ENCODE data around the gene TPM3.
"Not testable (repeated sequence)": the region's sequence is repeated elsewhere in the genome, so short reads cannot be mapped to it uniquely, and the experiment has no call there.

TPM3 gene

DNA sequence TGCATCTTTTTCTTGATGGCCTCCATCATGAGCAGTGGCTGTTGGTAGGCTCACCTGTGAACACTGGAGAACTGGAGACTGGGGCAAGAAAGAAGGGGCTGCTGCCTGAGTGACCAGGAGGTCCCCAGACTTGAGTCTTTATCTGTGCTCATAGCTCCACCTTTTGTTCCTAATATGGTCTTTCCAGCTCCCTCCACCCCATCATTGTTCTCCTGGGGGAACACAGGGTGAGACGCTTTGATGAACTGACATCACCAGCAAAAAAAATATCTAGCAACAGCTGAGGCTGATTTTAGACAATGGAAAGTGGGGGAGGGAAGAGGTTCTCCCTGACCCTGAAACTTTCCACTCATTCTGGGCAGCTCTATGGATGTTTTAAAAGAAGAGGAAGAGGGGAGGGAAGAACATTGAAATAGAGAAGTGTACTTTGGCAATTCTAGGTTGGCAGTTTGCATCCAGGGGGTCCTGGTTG, at the start of gene TPM3:
TPM3 (minus strand) TSS at position 111 of the 472 bp plus-strand sequence; CDS start at position 29, 82 bp downstream.
- DNase-seq: no peak
- intact Hi-C loops (cut with DNase I): no loop called here

DNA sequence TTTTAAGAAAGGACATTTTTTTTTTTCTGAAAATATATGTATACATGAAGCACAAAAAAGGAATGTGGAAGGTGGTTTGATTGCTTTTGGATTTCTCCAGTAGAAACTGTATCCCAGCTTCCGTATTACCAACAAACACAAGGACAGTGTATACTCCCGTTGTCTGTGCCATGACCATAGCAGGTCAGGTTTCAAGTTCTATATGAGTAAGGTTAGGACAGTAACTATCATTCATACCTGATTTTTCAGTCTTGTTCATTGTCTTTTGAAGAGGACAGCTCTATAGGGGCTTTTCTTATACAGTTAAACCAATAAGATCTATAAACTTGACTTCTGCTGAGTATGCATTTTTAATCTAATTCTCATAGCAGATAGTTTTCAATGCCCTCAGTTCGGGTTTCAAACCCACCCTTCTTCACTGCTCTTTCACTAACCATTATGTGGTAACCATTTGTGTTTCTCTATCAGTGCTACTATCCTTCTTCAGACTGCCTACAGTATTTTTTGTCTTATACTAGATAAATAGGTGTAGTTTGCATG, 48.5 kb upstream of the TPM3 start:
- DNase-seq: no peak
- intact Hi-C loops (cut with DNase I): no loop called here

DNA sequence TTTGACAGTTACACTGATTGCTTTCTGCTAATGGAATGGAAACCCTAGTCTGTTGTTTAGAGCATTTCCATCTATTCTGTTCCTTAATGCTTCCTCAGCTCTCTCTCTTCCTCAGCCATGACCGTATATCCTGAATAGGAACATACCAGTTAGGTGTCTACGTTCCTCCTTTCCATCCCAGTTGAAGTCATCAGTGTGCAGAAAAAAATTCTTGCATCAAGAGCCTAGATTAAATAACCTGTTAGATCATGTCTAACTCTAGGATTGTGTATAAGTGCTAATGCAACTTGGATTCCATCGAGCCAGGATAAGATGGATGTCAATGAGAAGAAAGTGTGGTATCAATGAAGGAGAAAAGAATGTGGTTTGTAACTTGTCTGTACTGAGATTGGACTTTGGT, 47.6 kb upstream of the TPM3 start:
- DNase-seq: no peak
- intact Hi-C loops (cut with DNase I): no loop called here

DNA sequence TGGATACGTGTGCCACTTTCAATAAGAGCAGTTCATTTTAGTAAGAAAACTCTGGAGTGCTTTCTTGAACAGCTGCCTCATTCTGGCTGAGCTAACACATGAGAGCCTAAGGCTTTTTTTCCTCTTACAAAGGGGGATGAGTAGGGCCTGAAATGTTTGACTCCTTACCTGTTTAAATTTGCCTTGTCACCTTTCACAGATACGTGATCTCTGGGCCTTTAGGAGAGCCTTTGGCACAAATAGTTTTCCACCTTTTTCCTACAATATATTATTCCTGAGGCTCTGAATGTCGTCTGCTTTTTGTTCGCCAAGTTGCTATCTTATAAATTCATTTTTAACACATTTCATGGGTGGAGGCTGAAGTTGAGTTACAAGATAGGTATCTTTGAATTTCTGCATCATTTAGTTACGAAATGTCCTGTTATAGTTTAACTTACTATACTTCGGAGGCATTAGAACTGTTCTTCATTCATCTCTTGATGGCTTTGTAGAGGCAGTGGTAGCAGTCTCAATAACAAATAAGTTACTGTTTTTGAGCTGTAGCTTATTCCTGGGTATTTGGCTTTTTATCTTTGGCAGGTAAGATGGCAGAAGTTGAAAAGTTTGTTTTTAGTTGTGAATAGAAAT, 46.1 kb upstream of the TPM3 start:
- intact Hi-C loops (cut with DNase I): no loop called here
- DNase-seq: no peak

DNA sequence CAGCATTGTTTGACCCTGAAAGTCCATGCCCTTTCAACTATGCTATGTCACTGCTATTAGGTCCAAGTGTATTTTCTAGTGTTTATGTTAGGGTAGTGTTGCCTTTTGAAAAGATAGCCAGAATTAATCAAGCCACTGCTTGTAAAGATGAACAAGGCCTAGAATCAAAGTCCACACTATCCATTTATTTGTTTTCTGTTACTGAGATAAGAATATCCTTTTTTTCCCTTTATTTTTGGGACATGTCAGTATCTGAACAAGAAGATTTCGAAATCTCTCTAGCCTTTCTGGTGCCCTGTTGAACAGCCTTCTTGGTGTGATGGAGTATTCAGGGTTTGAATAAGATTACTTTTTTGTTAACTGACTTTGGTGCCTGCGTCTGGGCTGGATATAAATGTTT, 45.5 kb upstream of the TPM3 start:
- DNase-seq: no peak
- intact Hi-C loops (cut with DNase I): no loop called here

DNA sequence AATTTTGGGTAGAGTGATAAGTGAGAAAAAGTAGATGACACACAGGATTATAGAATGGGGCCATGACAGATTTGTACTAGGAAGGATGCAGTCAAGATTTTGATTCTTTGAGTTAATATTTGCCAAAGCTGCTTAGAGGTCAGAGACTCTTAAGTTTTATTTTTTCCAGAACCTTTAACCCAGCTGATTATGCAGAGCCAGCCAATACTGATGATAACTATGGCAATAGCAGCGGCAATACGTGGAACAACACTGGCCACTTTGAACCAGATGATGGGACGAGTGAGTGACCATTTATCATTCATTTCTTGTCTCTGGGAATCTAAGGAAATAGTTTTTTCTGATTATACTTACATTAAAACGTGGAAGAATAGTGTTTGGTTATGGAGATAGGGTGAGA, 45.0 kb upstream of the TPM3 start:
- intact Hi-C loops (cut with DNase I): no loop called here
- DNase-seq: no peak

DNA sequence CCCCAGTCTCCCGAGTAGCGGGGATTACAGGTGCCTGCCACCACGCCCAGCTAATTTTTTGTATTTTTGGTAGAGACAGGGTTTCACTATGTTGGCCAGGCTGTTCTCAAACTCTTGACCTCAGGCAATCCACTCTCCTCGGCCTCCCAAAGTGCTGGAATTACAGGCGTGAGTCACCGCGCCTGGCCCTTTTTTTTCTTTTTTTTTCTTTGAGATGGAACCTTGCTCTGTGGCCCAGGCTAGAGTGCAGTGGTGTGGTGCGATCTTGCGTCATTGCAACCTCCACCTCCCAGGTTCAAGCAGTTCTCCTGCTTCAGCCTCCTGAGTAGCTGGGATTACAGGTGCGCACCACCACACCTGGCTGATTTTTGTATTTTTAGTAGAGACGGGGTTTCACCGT, 41.2 kb upstream of the TPM3 start:
- DNase-seq; intact Hi-C loops (cut with DNase I): not testable (repeated sequence)

DNA sequence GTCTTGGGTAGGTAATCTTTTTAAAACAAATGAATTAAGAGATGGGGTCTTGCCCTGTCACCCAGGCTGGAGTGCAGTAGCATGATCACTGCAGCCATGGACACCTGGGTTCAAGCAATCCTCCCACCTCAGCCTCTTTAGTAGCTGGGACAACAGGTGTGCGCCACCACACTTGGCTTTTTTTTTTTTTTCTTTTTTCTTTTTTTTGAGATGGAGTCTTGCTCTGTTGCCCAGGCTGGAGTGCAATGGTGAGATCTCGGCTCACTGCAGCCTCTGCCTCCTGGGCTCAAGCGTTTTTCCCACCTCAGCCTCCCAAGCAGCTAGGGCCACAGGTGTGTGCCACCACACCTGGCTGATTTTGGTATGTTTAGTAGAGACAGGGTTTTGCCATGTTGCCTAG, 39.2 kb upstream of the TPM3 start:
- intact Hi-C loops (cut with DNase I); DNase-seq: not testable (repeated sequence)

DNA sequence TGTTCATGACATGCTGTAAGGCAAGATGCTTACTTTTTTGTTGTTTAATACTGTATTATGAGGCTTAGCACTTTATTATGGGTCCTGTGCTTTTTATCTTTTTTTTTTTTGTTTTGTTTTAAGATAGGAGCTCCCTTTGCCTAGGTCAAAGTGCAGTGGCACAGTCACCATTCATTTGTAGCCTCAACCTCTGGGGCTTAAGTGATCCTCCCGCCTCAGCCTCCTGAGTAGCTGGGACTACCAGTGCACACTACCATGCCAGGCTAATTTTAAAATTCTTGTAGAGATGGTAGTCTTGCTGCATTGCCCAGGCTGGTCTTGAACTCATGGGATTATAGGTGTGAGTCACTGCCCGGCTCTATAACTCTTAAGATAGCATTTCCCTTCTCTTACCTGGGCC, 33.5 kb upstream of the TPM3 start:
- intact Hi-C loops (cut with DNase I): no loop called here
- no peak for DNase-seq

DNA sequence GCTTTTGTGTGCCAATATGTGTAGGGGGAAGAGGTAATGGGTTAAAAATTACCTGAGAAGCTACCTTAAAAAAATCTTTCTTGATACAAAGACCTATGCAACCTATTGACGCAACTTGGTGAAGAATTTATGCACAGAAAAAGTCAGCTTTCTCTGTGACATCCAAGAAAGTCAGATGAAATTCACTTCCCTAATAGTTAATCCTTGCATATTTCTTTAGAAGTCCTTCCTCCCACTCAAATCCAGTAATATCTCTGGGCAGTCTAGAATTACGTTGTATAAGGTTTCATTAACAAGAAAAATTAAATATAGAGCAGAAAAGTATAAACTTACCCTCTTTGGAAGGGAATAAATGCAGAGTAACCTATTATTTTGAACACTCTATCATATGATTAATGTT, 31.7 kb upstream of the TPM3 start:
- intact Hi-C loops (cut with DNase I): loop anchor here (5.0 kb wide), 1 partner anchor 49 kb away; the partner anchor contains the start of gene HAX1
- DNase-seq: no peak

DNA sequence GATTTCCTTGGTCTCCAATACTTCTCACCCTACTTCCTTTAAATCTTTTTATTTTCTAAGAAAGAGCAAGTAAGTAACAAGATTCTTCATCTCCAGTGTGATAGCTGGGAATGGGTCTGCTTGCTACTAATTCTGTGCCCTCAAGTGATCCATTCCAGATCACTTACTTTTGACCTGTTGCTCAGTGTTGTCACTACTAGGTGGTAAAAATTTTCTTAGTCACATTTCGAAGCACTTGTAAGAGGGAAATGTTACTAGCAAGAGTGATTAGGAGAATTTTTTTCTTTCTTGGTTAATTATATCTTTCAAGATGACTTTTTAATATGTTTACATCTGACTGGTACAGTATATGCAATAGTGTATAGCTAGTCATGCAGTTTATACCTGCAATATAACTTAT, 31.0 kb upstream of the TPM3 start:
- DNase-seq: no peak
- intact Hi-C loops (cut with DNase I): loop anchor here (5.0 kb wide), 1 partner anchor 49 kb away; the partner anchor contains the start of gene HAX1

DNA sequence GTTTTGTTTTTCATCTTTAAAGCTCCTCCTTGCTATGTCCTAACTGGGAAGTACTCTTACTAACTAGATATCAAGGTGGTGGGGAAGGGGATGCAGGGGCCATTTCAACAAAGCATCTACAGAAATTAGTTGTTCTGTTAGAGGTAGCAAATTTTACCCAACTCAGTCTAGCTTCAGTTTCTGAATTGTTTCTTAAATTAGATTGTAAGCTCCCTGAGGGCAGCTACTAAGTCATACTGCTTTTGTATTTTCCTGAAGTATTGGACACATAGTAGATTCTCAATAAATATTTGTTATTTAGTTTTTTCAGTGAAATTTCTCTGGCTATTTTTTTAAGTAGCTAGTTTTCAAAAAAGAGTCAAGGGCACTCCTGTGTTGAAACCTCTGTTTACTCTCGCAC, 30.6 kb upstream of the TPM3 start:
- DNase-seq: no peak
- intact Hi-C loops (cut with DNase I): loop anchor here (5.0 kb wide), 1 partner anchor 50 kb away; the partner anchor contains the start of gene HAX1

DNA sequence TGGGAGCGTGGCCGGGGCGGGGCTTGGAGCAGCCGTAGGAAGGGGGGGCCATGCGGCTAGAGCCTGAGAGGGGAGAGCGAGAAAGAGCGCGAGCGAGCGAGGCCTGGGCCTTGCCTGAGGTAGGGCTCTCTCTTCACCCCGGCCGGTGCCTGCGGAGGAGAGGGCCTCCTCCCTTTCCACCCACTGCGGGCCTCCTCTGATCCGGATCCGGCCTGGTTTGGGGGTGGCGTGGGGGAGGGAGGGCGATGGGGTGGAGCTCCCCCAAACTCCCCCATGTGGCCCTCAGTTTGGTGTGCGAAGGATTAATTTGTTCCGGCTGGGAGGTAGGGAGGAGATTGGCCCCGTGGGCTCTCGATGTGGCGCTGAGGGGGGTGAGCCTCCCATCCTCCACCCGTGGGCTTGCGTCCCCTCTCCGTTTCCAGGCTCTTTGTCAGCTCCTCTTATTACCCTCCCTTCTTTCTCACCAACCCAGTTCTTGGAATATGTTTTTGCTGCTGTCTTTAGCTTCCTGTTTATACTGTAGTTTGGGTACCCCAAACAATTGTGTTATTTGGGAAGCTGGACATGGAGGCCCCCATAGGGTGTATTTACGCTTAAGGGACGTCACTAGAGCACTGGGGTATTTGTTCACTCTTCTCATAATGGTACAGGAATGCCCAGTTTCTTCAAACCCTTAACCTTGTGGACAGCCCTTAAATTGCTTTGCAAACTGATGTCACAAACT, 29.5 kb upstream of the TPM3 start:
- intact Hi-C loops (cut with DNase I): loop anchor here (2.0 to 5.0 kb wide), 3 partner anchors 39 to 337 kb away; partner anchors contain the start of genes HAX1 and UBE2Q1
- peak in 9 of 10 donors; percentile 38 to 94 (median 53) for DNase-seq

DNA sequence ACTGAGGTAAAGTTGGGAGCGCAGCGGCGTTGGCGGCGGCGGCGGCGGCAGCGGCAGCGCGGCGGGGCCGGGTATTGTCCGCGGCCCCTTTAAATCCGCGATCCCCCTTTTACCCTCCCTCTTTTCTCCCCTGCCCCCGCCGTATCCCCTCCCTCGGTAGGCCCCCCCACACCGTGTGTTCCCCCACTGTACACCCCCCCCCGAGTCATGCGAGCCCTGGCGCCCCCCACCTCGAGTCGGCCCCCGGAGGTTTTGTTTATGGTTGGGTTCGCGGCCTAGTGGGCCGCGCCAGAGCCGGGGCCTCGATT, 29.0 kb upstream of the TPM3 start:
- DNase-seq: peak in 1 of 10 donors; percentile 58
- intact Hi-C loops (cut with DNase I): loop anchor here (2.0 to 5.0 kb wide), 3 partner anchors 38 to 338 kb away; partner anchors contain the start of genes HAX1 and UBE2Q1

DNA sequence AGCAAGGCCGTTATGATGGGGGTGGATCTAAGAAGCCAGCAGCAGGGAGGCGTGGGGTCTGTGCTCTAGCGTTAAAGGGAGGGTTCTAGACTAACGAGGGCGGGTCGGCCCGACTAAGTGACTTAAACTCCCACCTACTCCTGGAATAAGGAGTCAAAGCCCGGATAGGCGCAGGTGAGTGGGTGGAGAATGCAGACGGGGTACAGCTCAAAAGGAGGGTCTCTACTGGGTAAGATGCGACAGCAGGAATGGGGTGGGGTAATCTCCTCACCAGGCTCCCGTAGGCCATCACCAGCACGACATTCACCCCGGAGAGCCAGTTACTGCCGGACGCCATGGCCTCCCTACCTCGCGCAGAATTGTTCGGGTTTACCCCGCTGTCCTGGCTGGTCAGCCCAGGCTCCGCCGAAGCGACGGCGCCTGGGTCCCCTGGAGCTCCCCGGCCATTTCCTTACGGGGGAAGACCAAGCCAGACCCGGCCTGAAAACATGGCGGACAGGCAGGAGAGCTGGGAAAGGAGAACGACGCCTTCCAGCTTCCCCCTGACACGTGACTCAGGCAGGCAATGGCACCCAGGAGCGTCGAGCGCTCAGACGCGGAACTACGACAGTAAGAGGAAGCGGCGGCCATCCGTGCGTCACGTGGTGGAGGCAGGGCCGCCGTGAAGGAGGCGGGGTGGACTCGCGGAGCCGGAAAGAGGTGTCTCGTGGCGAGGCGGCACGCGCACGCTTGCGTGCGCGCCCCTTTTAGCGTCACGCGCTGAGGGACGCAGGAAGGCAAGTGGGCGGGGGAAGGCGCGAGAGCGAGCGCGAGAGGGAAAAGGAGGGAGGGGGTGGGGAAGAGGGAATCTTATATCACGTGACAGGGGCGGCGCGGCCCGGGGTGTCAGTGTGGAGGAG, 28.4 kb upstream of the TPM3 start, which contains the start of gene UBAP2L:
UBAP2L (plus strand) TSS at position 885 of the 899 bp plus-strand sequence. CDS start 4,169 bp downstream, outside the sequence.
- intact Hi-C loops (cut with DNase I): loop anchor here (2.0 to 5.0 kb wide), 3 partner anchors 38 to 338 kb away; partner anchors contain the start of genes HAX1 and UBE2Q1

DNA sequence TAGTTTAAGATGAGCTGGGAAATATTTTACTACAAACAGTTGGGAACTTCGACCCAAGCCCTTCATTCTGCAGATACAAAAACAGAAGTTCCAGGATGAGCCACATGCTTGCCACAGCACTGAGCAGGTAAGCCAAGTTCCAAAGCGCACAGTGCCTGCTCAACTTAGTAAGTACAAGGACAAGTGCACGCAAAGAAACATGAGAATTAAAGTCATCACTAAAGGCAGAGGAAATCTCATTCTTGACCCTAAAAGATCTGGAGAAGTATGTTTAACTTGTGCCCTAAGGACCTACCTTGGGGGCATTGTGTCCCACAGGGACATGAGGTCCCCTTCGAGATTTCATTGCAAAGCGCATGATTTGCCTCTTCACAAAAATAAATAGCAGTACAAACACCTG, 27.6 kb upstream of the TPM3 start:
- DNase-seq: no peak
- intact Hi-C loops (cut with DNase I): no loop called here

More for the DNA sequence above, 28.4 kb upstream of the TPM3 start, which contains the start of gene UBAP2L:
- DNase-seq: peak; percentile 98 to 100 (median 98)

DNA sequence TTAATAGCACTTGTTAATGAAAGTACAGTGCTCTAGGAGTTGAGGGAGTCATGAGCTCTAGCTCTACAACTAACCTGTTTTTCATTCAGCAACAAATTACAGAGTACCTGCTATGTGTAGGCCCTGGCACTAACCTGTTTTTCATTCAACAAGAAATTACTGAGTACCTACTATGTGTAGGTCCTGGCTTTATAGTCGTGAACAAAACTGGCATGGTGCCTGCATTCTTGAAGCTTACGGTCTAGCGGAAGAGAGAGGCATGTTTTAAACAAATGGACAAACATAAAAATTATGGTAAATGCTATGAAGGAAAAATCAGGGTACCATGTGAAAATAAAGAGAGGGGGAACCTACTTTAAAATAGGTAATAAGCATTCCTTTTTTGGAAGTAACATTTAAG, 26.6 kb upstream of the TPM3 start:
- no peak for DNase-seq
- intact Hi-C loops (cut with DNase I): no loop called here

DNA sequence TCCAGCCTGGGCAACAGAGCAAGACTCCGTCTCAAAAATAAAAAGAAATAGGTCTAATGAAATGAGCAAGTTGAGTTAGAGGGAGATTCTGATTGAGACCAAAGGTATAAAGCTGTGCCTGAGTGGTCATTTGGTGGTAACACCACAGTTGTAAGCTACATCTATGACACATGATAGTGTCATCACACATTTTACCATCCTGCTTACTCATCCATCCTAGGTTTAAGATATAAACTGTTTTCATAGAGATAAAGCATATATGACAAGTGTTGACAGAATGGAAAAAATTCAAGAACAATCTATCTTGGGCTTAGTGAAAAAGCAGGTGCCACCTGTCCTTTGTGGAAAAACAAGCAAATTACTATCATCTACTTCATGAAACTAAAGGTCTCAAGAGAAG, 21.4 kb upstream of the TPM3 start:
- no peak for DNase-seq
- intact Hi-C loops (cut with DNase I): no loop called here

DNA sequence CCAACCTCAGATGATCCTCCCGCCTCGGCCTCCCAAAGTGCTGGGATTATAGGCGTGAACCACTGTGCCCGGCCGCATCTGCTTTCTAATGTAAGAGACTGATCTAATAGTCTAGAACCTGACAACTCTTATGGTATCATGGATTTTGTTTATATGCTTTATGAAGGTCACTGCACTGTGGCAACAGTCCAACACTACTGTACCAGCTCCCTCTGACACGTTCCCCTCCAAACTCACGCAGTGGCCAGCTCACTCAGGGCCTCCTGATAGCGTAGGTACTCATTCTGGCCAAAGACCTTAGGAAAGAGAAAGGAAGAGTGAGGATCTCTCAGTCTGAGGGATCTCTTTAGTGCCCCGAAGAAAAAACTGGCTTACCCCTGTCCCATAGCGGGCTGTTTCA, 20.2 kb upstream of the TPM3 start:
- intact Hi-C loops (cut with DNase I): no loop called here
- DNase-seq: peak in 1 of 10 donors; percentile 19

DNA sequence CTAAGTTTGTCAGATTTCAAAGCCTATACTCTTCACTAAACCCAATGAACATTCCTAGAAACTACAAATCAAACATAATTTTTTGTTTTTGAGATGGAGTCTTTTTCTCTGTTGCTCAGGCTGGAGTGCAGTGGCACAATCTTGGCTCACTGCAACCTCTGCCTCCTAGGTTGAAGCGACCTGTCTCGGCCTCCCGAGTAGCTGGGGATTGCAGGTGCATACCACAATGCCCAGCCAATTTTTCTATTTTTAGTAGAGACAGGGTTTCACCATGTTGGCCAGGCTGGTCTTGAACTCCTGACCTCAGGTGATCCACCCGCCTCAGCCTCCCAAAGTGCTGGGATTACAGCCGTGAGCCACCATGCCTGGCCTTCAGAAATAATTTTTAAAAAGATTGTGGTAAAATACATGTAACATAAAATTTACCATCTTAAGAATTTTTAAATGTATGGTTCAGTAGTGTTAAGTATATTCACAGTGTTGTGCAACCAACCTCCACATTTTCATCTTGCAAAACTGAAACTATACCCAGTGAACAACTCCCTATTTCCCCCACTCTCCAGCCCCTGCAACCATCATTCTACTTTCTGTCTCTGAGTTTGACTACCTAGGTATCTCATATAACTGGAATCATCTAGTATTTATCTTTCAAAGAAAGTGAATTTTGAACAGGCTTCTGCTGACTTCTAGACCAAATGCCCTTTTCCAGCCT, 16.9 kb upstream of the TPM3 start:
- intact Hi-C loops (cut with DNase I): no loop called here
- peak in 1 of 10 donors; percentile 33 for DNase-seq

All from posterior cingulate gyrus (tissue), 11 donors.